Embryonic facial prominence (tissue), 1 donor: Measurements from ENCODE around the gene FASTKD1.

Experiments used
- DNase-seq: peaks from one replicate; pipeline ENCODE4 v3.0.0-alpha.2; 2016; ENCODE audit errors: extremely low spot score

Gene FASTKD1

DNA sequence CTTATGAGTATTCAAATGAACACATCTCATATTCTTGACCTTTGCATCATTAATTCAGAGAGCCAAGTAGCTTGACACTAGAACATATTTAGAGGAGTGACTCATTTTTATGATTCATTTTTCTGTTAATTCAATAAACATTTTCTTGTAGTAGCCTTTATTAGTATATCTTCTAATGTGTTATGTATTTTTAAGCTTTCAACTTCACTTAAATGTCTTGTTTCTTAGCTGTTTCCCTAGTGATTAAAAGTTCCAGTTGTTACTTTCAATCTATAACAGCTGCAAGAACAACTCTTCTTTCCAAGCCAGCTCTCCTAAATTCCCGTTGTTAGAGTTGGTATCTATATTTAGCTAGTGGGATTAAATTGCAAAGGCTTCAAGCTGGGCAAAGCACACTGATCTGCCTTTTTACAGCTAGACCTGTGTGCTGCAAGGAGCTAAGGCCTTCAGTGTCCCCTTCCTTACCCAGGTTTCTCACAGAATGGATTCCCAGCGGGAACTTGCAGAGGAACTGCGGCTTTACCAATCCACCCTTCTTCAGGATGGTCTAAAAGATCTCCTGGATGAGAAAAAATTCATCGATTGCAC lies 64.3 kb downstream of the FASTKD1 start, which contains the start of gene KLHL41:
Gene KLHL41, plus strand, starts transcription at position 405 of the 588 bp plus-strand sequence. Its CDS starts 77 bp downstream, at position 482.
- DNase-seq: no peak

DNA sequence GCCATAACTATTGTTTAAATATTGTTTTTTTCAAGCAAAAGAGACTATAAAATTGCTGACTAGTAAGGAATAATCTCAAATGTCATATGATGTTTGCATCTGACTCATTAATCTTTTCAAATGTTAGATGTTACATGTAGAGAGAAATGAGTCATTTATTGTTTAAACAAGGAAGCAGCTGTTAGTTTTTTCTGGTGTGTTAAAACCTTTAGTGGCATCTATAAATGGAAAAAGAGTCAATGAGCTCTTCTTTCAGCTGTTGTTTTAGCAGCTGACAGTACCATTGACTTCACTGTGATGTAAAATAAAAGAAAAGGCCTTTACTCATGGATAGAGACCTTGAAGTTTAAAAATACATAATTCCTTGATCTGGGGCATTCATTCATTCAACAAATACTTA lies 66.0 kb downstream of the FASTKD1 start:
- DNase-seq: no peak

DNA sequence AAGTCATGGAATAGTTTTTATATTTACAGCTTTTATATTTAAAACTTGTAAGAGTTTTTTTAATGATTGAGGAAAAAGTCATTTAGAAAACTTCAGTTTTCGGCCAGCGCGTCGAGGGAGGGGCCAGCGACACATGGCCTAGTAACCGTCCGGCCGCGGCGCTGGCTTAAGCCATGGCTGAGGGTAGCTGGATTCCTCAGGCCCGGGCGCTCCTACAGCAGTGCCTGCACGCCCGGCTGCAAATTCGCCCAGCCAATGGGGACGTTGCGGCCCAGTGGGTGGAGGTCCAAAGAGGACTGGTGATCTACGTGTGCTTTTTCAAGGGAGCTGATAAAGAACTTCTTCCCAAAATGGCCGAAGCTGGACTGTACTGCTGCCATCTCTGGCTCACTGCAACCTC lies 69.0 kb downstream of the FASTKD1 start:
- DNase-seq: no peak

DNA sequence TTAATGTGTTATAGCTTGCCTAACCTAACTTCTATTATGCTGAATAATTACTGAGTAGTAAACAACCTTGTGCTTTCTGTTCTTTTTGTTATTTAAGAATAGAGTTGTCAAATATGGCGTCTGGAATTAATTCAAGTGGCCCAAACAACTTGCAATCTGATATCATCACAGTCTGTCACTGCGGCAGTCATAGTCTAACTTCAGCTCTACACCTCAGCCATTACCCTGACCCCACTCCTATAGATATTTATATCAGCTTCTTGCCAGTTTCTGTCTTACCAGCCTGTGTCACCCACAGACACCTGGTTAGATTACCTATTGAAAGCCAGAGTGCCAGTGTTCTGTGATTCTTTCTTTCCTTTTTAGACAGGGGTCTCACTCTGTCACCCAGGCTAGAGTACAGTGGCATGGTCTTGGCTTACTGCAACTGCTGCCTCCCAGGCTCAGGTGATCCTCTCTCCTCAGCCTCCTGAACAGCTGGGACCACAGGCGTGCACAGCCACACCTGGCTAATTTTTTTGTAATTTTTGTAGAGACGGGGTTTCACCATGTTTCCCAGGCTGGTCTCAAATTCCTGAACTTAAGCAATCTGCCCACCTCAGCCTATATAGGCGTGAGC lies 78.2 kb downstream of the FASTKD1 start:
- no peak for DNase-seq

DNA sequence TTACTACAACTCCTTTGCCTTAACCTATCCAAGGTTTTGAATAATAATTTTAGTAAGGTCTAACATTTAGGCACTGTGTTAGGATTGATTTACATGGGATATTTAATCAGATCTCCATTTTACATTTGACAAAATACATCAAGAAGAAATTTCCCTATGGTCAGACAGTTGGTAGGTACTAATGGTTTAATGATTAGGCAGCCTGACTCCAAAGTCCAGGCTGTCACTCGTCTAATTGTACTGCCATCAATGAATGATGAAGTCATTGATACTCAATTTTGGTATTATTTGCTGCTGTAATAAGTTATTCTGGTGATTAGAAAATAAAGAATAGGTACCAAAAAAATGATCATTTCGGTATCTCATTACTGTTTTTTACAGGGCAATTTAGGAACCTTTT lies 80.3 kb downstream of the FASTKD1 start:
- DNase-seq: no peak

DNA sequence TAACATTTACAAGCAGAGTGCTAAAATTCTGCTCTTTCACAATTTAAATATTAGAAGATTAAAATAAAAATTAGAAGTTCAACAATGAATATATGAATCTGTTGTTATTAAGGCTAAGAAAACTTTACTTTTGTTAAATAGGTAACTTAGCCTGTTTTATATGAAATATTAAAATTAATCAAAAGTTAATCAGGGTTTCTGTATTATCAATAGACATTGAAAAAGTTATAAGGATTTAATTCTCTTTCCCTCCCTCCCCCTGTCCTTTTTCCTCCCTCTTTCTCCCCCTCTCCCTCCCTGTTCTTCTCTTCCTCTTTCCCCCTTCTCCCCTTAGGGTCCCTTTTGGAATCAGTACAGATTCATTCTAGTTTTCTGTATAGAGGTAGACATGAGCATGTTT lies 82.3 kb downstream of the FASTKD1 start:
- DNase-seq: no peak

DNA sequence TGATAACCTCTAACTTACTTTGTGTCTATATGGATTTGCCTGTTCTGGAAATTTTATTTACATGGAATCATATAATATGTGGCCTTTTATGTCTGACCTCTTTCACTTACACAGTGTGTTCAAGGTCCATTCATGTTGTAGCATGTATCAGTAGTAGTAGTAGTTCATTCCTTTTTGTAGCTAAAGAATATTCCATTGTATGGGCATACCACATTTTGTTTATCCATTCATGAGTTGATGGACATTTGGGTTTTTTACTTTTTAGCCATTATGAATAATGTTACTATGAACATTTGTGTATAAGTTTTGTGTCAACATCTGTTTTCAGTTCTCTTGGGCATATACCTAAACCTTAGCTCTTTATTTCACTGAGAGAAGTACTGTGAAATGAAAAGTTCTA lies 82.8 kb downstream of the FASTKD1 start:
- DNase-seq: no peak

DNA sequence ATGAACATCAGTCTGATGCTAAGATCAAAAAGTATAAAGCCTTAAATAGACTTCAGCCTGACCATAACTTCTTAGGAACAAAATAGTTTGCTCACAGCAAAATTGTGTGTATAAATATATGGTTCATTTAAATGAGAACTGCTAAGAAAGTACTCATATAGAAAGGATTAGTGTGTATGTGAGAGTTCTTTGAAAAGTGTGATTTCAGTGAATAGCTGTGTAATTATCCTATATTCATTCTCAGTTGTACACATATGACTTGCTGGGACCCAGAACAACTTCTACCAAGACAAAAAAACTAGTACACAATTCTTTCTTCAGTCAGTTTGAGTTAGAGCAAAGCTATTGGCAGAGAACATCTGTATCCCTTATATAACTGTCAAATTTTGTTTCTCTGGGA lies 87.2 kb downstream of the FASTKD1 start:
- DNase-seq: no peak

DNA sequence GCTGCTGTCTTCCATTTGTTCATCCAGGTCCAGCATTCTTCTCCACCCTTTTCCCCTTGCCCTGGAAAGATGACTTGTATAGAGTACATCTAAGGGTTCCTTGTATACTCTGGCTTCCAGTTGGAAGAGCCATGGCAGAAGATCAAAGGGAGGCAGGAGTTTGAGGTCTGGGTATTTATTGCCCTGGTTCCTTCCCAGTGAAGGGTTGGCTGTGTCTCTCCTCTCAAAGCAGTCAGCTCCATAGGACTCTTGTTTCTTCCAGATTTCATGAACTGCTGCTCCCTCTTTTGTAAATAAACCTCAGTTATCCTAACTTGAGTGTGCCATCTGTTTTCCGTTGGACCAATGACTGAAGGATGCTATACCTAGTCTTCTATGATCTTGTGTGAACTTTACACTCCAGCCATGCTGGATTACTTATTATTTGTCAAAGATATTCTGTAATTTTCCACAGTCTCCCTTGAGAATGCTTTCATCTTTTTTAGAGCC lies 88.0 kb downstream of the FASTKD1 start:
- no peak for DNase-seq

DNA sequence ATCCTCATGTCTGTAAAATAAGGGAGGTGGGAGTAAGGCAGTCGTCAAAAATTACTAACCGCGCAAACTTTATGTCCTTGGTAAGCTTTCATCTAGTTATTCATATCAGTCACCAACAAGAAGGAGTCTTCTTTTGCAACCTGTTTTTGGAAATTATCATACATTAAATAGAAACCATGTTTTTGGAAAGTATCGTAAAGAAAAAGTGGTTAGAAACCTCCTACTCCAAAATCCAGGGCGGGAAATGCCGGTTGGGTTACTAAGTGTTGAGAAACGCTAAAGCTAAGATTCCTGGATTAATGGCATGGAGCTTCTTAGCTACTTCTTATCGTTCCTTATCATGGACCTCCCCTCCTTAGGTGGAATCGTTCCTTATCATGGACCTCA lies 93.6 kb downstream of the FASTKD1 start:
- no peak for DNase-seq
